Thymus (tissue), 11 donors: Measurements from ENCODE around the gene ADAMTSL3. TPM values are rescaled to one million over a fixed set of nuclear protein-coding genes. Genes with fewer than 3 reads are reported as not detected.

ENCODE experiments used
- DNase-seq, 9 donors: peaks; one replicate each; pipeline ENCODE4 v3.0.0-alpha.2; 2013; ENCODE audit warnings: low spot score in 9 of 9, low read depth in 6 of 9, missing footprints in 1 of 9
- H3K27ac ChIP-seq, 2 donors: one replicate each; pipeline ENCODE4 v1.5.1; 2013; ENCODE audit warnings: control low read depth in 1 of 2, low read depth in 1 of 2, low read length in 1 of 2, mild to moderate bottlenecking in 1 of 2, moderate library complexity in 1 of 2
- H3K27me3 ChIP-seq, 2 donors: one replicate each; pipeline ENCODE4 v1.5.1; 2013; ENCODE audit warnings: low read length in 1 of 2; ENCODE audit not compliant: control insufficient read depth in 2 of 2, insufficient read depth in 1 of 2
- H3K36me3 ChIP-seq, 2 donors: one replicate each; pipeline ENCODE4 v1.5.1; 2013; ENCODE audit warnings: low read length in 1 of 2, mild to moderate bottlenecking in 1 of 2, moderate library complexity in 1 of 2; ENCODE audit not compliant: control insufficient read depth in 2 of 2, insufficient read depth in 2 of 2
- H3K4me1 ChIP-seq, 2 donors: one replicate each; pipeline ENCODE4 v1.5.1; 2013; ENCODE audit warnings: low read length in 2 of 2; ENCODE audit not compliant: control insufficient read depth in 2 of 2, insufficient read depth in 2 of 2
- H3K4me3 ChIP-seq, 2 donors: one replicate each; pipeline ENCODE4 v1.5.1; 2013; ENCODE audit warnings: low read length in 2 of 2, control low read depth in 1 of 2, mild to moderate bottlenecking in 1 of 2
- H3K9me3 ChIP-seq, 2 donors: one replicate each; pipeline ENCODE4 v1.5.1; 2013; ENCODE audit warnings: low read length in 1 of 2, mild to moderate bottlenecking in 1 of 2; ENCODE audit not compliant: control insufficient read depth in 2 of 2, insufficient read depth in 1 of 2
- WGBS: extraction: QIAGEN DNeasy Blood & Tissue Kit; methylation state at CpG from one replicate; pipeline ENCODE4 v1.1.7; 2013; 5-methylcytosine and 5-hydroxymethylcytosine counted together
- polyA plus RNA-seq: library from polyadenylated mRNA; stranded (reverse); fragments of 200-250 nt; gene quantifications from one replicate; pipeline ENCODE4 v1.2.3, GENCODE V29; 2013
- total RNA-seq: library from RNA; stranded (reverse); fragments of 120-200 nt; gene quantifications from one replicate; pipeline ENCODE4 v1.2.4, GENCODE V29; 2013
- donor health status: healthy.

ADAMTSL3 gene
- total and polyA plus RNA-seq, 2 donors = 0.39 to 1.3 TPM

DNA sequence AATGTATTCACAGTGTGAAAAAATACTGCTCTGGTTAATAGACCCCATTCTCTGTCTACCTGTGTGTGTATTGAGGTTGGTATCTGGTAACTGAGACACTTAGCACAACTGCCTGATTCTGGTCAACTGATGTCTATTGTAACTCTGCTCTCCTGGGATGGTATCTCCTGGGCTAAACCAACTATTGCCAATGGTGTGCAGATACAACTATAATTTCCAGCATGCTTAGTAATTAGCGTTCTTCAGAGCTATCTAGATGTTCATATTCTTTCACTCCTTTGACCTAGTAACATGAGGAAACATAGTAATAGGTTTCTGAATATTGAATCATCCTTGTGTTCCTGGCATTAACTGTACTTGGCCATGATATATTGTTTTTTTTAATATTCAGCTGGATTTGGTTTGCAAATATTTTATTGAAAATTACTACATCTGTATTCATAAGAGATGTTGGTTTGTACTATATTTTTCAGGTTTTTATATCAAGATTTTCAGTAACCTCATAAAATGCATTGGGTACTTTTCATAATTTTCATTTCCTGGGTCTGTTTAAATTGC lies 16.8 kb downstream of the ADAMTSL3 start:
- WGBS = 95% methylated on average over 1 of the region's 1 CpG
- H3K36me3 ChIP-seq = no peaks in the 10 kb centered on the region
- H3K27me3 ChIP-seq = no peaks in the 10 kb centered on the region
- no peak overlapping the region for H3K27ac ChIP-seq
- no peak for DNase-seq
- no peaks in the 10 kb centered on the region for H3K4me1 ChIP-seq
- no peak overlapping the region for H3K4me3 ChIP-seq
- no peaks in the 10 kb centered on the region for H3K9me3 ChIP-seq

GRCh38 chr15:83671603-83672002 lies 17.7 kb downstream of the ADAMTSL3 start:
- WGBS = 85% methylated on average over 2 of the region's 2 CpGs
- DNase-seq = no peak
- H3K4me1 ChIP-seq = no peaks in the 10 kb centered on the region
- H3K4me3 ChIP-seq = no peak overlapping the region
- no peaks in the 10 kb centered on the region for H3K27me3 ChIP-seq
- H3K27ac ChIP-seq = no peak overlapping the region
- H3K36me3 ChIP-seq = no peaks in the 10 kb centered on the region
- no peaks in the 10 kb centered on the region for H3K9me3 ChIP-seq

DNA sequence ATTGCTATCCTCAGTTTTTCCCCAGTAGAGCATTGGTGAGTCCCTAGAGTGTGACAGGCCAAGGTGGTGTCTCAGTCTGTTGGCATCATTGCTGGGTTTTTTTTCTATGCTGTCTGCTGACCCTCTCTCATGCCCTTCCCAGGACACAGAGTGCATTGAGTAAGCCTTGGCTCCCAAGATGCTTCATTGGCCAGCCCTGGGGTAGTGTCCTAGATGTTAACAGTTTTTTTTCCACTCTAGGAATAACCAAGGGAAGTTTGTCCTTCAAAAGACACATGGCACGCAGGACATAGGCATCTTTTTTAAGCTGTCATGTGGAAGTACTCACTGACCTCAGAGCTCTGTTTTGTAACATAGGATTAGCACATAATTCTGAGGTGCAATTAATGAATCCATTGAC lies 19.5 kb downstream of the ADAMTSL3 start:
- no peaks in the 10 kb centered on the region for H3K9me3 ChIP-seq
- H3K4me1 ChIP-seq = no peaks in the 10 kb centered on the region
- no peak overlapping the region for H3K27ac ChIP-seq
- H3K4me3 ChIP-seq = no peak overlapping the region
- 93% methylated on average over 1 of the region's 1 CpG for WGBS
- no peak for DNase-seq
- no peaks in the 10 kb centered on the region for H3K27me3 ChIP-seq
- no peaks in the 10 kb centered on the region for H3K36me3 ChIP-seq

DNA sequence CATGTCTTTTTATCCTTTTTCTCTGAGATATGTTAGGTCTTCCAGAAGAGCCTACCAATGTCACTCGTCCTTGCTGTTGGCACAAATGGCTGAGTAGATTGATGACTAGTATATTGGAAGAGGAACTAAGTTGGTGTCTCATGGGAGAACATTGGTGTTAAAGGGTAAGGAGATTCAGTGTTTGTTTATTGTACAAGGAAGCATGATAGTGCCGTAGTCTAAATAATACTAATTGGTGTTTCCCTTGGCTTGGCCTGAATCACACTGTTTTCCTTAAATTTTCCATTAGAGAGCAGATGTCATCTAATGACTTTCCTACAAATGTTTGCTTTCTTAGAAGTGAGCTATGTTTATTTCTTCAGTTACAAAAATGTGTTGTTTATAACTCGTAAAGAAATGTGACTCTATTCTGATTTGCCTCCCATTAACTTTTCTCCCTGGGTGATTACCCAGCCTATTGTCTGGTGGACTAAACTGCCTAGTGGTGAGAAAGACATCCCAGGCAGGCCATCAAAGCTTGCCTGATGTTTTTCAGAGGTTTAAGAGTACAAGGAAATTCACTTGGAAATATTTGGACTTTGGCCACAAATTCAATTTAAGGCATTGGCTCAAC lies 28.7 kb downstream of the ADAMTSL3 start:
- no peak overlapping the region for H3K4me3 ChIP-seq
- no peaks in the 10 kb centered on the region for H3K27me3 ChIP-seq
- H3K27ac ChIP-seq = no peak overlapping the region
- 76% methylated on average over 3 of the region's 3 CpGs for WGBS
- no peak for DNase-seq
- no peaks in the 10 kb centered on the region for H3K36me3 ChIP-seq
- no peaks in the 10 kb centered on the region for H3K4me1 ChIP-seq
- H3K9me3 ChIP-seq = no peaks in the 10 kb centered on the region

DNA sequence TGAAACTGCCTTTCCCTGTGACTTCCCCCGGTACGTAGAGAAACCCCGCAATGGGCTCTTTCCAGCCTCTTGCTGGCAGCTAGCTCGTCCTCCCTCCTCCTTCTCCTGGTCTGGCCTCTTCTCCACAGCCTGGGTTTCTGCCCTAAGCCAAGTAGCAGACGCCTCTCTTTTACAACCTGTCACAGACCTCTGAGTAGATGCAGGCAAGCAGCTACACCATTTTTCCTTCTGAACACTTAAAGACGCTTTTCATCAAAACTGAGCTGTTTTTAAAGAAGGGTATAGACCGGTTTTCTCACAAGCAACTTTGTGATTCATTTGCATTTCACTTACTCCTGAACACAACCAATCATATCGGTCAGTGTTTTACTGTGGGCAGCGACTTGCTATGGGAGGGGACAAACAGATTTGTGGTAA lies 32.0 kb downstream of the ADAMTSL3 start:
- H3K4me3 ChIP-seq = no peak overlapping the region
- DNase-seq = no peak
- H3K9me3 ChIP-seq = no peaks in the 10 kb centered on the region
- H3K27ac ChIP-seq = no peak overlapping the region
- H3K36me3 ChIP-seq = no peaks in the 10 kb centered on the region
- 84% methylated on average over 9 of the region's 9 CpGs for WGBS
- H3K4me1 ChIP-seq = no peaks in the 10 kb centered on the region
- no peaks in the 10 kb centered on the region for H3K27me3 ChIP-seq

- WGBS = 95% methylated on average over 4 of the region's 4 CpGs
- DNase-seq = no peak
- no peaks in the 10 kb centered on the region for H3K36me3 ChIP-seq
Observed at GRCh38 chr15:83688201-83688600, 34.3 kb downstream of the ADAMTSL3 start.

DNA sequence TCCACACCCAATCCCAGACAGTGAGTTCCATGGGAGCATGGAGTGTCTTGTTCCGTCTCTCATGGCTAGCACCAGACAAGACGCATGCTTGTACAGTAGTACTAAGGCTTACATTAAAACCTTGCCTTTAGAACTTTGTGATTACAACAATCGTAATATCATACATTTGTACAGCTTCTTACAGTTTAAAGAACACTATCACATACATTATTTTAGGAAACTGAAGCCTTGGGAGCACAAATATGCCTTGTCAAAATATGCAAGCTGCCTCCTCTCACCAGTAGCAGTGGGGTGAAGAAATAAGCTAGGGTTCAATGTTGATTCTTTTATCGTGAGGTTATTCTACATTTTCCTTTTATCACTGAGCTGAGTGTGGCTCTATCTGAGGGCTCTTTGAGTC lies 36.8 kb downstream of the ADAMTSL3 start:
- no peak overlapping the region for H3K27ac ChIP-seq
- no peak for DNase-seq
- no peaks in the 10 kb centered on the region for H3K27me3 ChIP-seq
- no peak overlapping the region for H3K4me3 ChIP-seq
- no peaks in the 10 kb centered on the region for H3K9me3 ChIP-seq
- 95% methylated on average over 4 of the region's 4 CpGs for WGBS
- H3K4me1 ChIP-seq = no peaks in the 10 kb centered on the region
- H3K36me3 ChIP-seq = no peaks in the 10 kb centered on the region

More at GRCh38 chr15:83688201-83688600, 34.3 kb downstream of the ADAMTSL3 start:
- no peaks in the 10 kb centered on the region for H3K27me3 ChIP-seq
- H3K4me1 ChIP-seq = no peaks in the 10 kb centered on the region
- H3K27ac ChIP-seq = no peak overlapping the region
- H3K9me3 ChIP-seq = no peaks in the 10 kb centered on the region
- H3K4me3 ChIP-seq = no peak overlapping the region

GRCh38 chr15:83692746-83693581 lies 39.0 kb downstream of the ADAMTSL3 start:
- H3K27me3 ChIP-seq = no peaks in the 10 kb centered on the region
- no peak overlapping the region for H3K4me3 ChIP-seq
- H3K4me1 ChIP-seq = no peaks in the 10 kb centered on the region
- WGBS = 77% methylated on average over 10 of the region's 10 CpGs
- DNase-seq = no peak
- H3K9me3 ChIP-seq = no peaks in the 10 kb centered on the region
- no peaks in the 10 kb centered on the region for H3K36me3 ChIP-seq
- no peak overlapping the region for H3K27ac ChIP-seq

GRCh38 chr15:83694015-83694414 lies 40.1 kb downstream of the ADAMTSL3 start:
- H3K9me3 ChIP-seq = no peaks in the 10 kb centered on the region
- H3K4me3 ChIP-seq = no peak overlapping the region
- no peaks in the 10 kb centered on the region for H3K4me1 ChIP-seq
- H3K27me3 ChIP-seq = no peaks in the 10 kb centered on the region
- no peak for DNase-seq
- 43% methylated on average over 9 of the region's 9 CpGs for WGBS
- no peak overlapping the region for H3K27ac ChIP-seq
- no peaks in the 10 kb centered on the region for H3K36me3 ChIP-seq
